ENCODE results near the gene INSL3.
A peak's percentile ranks its signal among the peaks of the same experiment; 100 is the strongest.

Gene INSL3, protein sequence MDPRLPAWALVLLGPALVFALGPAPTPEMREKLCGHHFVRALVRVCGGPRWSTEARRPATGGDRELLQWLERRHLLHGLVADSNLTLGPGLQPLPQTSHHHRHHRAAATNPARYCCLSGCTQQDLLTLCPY

DNA sequence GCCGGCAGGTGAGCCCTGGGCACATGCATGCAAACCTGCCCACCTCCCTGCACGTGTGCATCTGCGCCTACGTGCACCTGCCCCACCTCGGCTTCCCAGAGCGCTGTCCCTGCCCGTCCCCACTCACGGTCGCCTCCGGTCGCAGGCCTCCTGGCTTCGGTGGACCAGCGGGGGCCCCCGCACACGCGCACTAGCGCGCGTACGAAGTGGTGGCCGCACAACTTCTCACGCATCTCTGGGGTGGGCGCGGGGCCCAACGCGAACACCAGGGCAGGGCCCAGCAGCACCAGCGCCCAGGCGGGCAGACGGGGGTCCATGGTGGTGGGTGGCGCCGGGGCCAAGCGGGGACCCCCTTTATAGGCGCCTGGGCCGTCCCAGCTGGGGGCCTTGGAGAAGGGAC lies at the start of gene INSL3:
Gene INSL3 (minus strand): TSS at position 330 of the 400 bp plus-strand sequence. CDS start 13 bp downstream, at position 317.
- no peak for DNase-seq (ENCODE audit: low spot score)

DNA sequence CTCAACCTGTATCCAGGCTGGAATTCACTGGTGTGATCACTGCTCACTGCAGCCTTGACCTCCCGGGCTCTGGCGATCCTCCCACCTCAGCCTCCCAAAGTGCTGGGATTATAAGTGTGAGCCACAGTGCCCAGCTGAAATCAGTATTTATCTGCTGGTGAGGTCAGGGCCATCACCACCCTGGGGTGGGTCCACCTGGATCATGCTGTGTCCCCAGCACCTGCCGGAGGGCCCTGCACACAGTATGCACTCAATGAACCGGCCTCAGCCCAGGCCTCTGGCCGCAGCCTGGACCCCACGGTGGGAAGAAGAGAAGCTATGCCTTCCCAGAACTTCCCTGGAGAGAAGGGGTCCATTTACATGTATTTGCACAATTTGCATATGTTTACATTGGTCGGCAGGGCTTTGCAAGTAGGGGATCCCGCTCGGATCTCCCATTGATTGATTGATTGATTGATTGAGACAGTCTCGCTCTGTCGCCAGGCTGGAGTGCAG lies 47.8 kb upstream of the INSL3 start:
- DNase-seq (ENCODE audit: low spot score), result no peak

DNA sequence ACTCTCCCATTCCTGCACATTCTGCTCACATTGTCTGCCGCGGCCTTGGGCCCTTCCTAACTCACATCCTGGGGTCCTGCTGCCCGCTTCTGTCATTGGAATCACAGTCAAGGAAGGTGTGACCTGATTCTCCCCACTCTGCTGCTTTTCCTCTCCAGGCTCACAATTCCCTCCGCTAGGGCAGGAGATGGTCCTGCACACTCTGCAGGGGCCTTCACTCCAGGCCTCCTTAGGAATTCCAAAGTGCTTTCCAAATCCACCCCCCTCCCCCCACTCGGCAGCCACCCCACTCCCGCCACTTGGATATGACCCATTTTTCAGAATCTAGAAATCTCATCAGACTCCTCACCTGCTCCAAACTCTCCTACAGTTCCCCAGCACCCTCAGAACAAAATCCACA lies 47.4 kb upstream of the INSL3 start:
- no peak for DNase-seq (ENCODE audit: low spot score)

DNA sequence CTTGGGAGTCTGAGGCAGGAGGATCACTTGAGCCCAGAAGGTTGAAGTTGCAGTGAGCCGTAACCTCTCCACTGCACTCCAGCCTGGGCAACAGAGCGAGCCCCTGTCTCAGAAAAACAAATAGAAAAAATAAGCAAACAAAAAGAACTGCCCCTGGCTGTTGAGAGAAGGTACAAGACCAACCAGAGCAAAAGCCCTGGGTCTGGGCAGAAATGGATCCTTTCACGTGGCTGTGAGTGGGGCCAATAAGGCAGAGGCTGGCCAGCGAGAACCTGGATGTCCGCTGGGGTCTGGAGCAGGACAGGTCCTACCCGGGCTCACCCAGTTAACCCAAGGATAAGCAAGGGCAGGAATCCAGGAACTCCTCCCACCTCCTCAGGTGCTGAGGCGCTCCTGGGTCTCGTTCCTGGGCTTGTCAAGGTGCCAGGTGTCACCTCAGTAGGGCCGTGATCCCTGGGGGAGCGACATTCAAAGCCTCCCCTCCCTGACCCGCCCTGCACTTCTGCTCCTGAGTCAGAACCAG lies 45.7 kb upstream of the INSL3 start:
- no peak for DNase-seq (ENCODE audit: low spot score)

DNA sequence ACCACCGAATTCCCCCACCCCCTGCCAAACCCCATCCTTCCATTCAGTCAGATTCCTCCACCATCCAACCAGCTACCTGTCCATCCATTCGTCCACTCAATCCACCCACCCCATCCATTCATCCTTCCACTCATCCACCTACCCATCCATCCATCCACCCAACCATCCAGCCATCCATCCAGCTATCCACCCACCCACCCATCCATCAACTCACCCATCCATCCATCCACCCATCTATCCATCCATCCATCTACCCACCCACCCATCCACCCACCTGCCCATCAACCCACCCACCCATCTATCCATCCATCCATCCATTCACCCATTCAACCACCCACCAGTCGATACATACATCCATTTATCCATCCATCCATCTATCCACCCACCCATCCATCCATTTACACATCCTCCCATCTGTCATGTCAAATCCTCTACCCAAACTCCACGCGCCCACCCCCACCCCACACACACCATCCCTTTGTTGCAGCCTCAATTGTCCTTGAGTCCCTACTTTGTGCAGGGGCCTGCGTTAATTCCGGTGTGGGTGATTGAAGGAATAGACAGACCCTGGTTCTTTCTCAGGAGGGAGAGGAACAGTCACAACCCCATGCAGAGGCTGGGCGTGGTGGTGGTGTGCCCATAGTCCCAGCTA lies 45.1 kb upstream of the INSL3 start:
- DNase-seq (ENCODE audit: low spot score), result no peak

DNA sequence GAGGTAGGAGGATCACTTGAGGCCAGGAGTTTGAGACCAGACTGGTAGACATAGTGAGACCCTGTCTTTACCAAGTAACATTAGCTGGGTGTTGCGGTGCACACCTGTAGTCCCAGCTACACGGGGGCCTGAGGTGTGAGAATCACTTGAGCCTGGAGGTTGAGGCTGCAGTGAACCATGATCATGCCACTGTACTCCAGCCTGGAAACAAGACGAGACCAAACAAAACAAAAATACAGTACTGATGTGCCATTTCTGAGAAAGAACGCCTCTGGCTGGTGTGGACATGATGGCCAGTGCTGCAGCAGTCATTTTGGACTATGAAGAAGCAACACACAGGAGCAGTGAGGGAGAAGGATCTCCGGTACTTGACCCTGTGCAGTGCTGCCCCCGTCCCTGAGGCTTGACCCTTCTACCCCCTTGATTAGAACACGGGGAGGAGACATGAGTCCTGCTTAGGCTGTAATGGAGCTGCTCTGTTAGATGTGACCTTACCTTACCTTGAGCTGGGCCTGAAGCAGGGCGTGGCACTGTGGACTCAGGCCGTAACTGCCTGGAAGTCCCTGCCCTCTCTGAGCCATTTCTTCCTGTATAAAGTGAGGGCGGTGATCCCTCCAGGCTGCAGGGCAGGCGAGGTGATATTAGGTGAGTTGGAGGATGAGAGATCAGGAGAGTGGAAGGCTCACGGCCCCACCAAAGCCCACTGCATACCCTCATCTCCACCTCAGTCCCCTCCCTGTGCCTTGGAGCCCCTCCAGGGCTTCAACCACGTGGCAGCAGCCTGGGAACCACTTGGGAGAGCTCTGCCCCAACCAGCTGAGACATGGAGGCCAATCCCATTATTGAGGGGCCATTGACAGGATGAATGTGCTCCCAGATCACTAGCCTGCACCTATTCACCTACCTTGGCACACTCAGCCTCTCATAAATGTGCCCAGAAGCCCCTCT lies 44.3 kb upstream of the INSL3 start:
- DNase-seq (ENCODE audit: low spot score), result peak; percentile 75

DNA sequence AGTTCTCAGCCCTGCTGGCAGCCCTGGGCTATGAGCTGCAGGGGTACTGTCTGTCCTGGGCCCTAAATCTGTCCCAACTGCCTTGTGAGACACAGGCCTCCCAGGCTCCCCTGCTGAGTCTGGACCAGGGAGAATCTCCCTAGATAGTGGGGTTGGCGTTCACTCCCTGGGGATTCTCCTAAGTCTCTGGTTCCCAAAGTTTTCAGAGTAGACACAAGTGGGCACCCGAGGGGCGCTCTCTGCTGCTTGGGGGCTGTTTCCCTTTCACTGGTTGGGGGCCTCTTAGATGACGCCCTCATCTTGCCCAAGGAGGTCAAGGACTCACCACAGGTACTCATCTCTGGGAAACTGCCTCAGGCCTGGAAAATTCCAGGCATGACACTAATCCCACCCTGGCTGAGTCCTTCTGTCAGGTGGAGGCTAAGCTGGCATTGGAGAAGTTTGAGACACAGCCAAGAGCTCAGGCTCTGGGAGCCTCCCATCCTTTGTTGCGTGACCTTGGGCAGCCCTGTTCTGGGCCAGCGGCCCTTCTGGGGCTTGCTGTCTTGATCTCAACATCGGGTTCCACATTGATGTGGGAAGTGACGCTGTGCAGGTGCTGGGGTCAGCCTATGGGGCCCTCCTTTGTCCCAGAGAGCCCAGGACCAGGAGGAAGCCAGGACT lies 42.3 kb upstream of the INSL3 start:
- DNase-seq (ENCODE audit: low spot score), result peak; percentile 67

DNA sequence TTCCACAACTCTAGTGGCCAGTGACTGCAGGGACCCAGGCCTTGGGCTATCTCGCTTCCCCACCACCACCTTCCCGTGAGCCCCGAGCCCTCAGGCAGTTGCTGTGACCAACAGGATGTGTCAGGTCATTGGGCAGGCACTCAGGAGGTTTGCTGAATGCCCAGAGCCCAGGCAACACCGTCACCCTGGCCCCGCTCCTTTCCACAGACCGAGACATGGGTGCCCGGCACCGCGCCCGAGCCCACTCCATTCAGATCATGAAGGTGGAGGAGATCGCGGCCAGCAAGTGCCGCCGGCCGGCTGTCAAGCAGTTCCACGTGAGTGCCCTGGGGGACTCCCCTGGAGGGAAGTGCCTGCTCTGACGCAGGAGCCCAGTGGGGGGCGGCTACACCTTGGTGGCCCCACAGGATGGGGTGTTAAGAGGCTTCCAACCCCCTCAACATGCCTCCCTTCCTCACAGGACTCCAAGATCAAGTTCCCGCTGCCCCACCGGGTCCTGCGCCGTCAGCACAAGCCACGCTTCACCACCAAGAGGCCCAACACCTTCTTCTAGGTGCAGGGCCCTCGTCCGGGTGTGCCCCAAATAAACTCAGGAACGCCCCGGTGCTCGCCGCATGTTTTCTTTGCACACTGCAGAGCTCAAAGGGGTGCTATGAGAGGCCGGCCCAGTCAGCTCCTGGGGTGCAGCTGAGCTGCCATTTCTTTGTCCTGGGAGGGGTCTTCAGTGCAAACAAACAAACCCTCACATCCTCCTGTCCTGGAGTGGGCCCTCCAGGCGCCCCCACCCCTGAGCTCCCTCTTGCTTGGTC lies 41.6 kb upstream of the INSL3 start:
- DNase-seq (ENCODE audit: low spot score), result no peak

DNA sequence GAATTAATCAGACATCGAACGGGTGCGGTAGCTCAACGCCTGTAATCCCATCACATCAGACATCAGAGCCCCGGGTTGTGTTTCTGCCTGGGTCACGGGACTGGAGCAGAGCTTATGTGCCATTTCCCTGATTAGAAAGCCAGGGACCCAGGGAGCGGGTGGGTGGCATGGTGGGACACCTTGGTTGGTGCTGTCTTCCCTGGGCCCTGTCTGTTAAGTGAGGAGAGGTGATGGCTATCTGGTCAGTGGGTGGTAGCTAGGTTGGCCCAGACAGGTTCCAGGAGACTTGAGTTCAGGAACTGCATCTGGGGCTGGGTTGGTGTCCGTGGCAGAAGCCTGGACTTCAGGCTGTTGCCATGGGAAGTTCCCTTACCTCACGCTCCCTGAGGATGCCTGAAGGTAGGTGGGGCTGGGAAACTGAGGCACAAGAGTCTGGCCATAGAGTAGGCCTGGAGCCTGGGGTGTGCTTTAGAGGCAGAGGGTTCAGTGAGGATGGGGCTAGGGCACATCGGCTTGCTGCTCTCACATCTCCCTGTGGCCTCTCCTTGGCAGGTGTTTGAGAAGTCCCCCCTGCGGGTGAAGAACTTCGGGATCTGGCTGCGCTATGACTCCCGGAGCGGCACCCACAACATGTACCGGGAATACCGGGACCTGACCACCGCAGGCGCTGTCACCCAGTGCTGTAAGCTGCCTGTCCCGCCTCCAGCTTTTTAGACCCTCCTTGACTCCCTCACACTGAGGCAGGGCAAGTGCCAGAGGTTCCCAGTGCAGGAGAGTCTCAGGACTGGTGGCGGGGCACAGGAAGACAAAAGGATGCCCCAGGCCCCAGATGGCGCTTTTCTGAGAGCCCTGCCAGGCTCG lies 40.5 kb upstream of the INSL3 start:
- no peak for DNase-seq (ENCODE audit: low spot score)

DNA sequence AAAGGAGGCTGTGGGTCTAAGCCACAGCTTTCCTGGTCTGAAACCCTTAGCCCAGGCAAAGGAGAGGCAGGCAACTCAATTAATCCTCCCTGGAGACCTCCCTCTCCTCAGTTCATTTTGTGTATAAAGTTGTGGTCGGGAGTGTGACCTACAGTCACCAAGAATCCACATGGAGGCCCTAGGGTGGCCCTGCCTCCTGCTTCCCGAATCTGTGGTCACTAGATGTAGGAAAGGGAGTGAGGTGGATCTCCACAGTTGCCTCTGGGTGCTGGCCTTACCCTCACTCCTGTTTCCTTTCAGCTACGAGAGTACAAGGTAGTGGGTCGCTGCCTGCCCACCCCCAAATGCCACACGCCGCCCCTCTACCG lies 39.7 kb upstream of the INSL3 start:
- DNase-seq (ENCODE audit: low spot score), result no peak

DNA sequence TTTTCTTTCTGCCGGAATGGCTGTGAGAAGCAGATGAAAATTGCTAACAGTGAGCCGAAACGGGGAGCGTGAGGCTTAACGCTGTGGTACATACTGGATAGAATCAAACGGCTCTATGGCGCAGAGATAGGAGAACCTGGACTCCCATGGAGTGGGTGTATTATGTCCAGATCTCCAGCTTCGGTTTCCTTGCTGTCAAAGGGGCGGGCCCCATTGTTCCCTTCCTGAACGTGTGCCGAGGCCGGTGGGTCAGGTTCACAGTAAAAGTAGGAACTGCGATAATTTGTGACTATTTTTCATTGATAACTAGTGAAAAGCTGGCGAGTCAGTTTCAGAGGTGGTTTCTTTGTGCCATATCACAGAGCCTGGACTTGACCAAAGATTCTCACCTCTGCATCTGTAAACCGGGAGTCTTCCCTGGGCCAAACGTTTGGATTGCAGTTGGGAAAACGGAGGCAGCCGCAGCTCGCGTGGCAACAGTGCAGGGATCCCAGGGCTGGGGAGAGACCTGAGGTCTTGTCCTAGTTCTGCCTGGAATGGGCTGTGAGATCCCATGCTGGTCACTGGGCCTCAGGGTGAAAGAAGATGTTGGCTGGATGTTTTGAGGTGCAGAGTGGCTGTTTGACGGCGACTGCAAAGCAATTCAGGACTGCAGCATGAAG lies 39.1 kb upstream of the INSL3 start:
- no peak for DNase-seq (ENCODE audit: low spot score)

DNA sequence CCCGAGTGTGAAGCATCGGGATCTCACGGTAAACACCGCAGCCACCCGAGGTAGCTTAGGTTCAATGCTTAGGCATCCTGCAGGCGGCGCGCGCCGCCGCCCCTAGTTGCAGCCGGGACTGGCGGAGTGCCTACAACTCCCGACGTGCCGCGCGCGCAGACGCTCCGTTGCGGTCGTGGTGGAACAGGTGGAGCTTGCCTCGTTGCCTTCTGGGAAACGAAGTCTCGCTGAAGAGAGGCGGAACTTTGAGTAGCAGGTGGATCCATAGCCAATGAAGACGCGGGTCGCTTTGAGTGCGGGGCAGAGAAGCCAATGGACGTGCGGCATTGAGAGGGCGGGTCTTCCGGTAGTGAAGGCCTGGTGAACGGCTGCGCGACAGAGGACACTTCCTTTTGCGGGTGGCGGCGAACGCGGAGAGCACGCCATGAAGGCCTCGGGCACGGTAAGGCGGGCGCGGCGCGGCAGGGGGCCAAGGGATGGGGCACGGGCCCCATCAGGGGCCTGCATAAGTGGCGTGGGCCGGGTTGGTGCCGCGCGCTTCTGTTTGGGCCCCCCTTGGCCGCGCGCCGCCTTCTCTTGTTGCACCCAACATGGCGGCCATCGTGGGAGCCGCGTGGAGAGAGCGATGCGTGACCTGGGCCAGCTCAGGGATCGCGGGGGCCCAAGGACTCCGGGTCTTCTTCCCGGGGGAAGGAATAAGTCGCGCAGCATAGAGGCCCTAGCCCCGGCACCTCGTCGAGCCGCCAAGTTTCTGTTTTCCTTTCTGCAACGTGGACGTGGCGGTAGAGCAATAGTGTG lies 38.4 kb upstream of the INSL3 start, which contains the start of gene RPL18A:
Gene RPL18A (plus strand): TSS at position 378 of the 798 bp plus-strand sequence. CDS start 47 bp downstream, at position 425.
- peak; percentile 100 for DNase-seq (ENCODE audit: low spot score)

DNA sequence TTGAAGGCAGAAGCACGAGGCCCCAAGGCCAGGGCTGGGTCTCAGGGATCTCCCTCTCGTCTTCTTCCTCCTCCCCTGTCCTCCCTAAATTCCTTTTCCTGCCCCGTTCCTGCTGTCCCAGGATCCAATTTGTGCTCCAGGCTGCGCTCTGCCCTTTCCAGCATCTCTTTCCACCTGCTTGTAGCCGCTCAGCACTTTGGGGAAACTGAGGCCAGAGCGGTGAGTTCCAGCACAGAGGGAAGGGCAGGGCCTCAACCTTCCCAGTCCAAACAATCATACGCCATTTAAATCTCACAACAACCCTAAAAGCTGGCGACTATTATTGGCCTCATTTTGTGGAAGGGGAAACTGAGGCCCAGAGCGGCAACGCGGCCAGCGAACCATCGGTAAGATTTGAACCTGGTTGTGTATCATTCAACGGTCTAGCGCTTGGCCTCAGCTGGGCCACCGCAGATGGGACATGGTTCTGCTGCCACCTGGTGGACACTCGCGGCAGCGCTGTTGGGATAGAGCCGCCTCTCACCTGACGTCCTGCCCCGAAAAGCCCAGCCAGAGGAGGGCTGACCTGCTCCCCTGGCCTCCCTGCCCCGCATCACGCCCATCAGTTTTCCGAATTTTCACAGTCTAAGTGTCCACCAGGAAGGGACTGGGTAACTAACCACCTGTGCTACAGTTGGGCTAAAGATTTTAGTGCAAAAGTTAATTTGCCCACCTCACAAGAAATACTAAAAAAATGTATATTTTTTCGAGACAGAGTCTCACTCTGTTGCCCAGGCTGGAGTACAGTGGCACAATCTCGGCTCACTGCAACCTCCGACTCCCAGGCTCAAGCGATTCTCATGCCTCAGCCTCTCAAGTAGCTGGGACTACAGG lies 34.2 kb upstream of the INSL3 start:
- peak; percentile 81 for DNase-seq (ENCODE audit: low spot score)

DNA sequence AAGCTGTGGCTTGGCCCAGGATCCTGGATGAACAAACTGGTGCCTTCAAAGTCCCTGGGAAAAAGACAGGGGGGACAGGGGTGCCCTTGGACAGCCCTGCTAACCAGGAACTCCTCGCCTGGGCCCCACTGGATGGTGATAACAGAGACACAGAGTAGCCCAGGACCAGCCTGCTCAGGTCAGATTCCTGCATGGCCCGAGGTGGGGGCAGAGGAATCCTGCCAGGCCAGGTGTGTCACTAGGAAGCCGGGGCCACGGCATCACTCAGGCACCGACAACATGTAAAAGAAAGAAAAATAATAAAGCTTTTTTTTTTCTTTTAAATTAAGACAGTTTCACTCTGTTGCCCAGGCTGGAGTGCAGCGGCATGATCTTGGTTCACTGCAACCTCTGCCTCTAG lies 32.7 kb upstream of the INSL3 start:
- no peak for DNase-seq (ENCODE audit: low spot score)

DNA sequence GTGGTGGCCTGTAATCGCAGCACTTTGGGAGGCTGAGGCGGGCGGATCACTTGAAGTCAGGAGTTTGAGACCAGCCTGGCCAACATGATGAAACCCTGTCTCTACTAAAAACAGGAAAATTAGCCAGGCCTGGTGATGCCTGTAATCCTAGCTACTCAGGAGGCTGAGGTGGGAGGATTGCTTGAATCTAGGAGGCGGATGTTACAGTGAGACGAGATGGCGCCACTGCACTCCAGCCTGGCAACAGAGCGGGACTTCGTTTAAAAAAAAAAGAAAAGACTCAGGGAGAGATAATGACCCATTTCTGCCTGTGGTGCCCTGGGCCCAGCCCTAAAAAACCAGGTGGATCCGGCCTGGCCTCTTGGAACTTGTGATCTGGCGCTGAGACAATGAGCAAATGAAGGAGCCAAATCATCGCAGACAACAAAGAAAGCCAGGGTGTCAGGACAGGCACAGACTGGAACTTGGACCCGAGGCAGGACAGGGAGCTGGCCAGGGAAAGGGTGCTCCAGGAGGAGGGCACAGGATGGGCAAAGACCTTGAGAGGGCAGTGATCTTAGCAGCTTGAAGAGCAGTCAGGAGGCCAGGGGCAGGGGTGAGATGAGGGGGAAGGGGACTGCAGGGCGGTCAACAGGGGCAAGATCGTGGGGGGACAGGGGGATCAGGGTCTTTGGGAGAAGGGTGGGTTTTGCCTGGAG lies 27.4 kb upstream of the INSL3 start:
- DNase-seq (ENCODE audit: low spot score), result peak; percentile 42

DNA sequence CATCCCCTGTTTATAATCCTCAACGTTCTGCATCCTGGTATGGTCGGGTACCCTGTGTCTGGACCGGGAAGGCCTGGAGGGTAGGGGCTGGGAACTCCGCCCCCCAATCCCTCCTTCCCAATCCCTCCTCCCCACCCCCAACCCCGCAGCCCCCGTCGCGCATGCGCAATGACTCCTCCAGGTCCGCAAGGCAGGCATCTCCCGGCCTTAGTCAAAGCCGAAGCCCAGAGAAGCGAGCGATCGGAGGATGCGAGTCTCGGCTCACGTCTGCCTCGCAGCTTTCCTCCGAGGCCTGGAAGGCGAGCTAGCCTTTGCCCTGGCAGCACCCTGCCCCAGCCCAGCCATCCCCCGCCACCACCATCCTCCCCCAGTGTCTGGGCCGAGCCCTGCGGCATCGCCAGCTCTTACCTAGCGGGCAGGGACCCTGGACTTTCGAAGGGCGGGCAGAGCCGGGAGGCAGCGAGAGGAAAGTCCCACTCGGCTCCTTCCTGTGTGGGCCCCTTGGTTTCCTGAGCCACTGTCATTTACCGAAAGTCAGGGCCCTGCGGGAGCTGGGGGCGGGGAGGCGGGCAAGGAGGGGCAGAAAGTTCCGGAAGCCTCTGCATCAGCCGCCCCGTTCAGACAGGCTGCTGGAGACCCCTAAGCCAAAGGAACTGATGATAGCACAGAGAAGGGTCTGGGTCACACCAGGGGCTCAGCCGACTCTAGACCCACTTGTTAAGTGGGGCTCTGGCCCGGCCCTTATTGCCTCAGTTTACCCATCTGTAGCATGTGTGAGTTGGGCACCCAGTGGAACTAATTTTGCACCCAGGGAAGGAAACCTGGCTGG lies 26.4 kb upstream of the INSL3 start, which contains the start of gene JAK3:
Gene JAK3 (minus strand): TSS at position 445 of the 829 bp plus-strand sequence. CDS start 3,565 bp downstream, outside the sequence.
- peak; percentile 74 for DNase-seq (ENCODE audit: low spot score)
